ENCODE data around the gene LRFN4.

The LRFN4 gene

DNA sequence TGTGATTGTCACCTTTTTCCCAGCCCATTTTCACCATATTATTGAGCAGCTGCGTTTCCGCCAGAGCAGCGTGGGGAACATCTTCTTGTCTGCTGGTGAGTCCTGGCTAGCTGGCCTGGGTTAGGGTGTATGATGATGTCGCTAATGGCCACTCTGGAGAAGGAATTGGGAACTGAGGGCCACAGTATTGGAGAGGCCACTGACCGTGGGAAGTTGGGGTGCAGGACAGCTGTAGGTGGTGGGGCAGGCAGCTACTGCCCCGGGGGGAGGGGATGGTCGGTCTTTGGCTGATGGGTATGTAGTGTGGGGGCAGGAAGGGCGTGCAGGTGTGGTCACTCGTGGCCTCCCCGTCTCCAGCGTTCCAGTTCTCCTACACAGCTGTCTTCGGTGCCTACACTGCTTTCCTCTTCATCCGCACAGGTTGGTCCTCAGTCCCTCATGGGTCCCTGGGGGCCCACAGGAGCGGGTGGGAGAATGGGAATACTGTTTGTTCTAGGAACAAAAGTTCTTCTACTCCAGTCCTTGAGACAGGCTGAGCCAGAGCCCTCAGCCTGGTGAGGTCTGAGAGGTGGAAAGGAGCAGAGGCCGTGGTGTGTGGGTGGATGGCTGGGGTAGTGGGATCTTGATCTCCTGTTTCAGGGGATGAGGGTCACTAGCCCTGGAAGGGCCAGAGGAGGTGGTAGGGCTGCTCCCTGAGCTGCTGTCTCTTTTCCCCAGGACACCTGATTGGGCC is 11.6 kb upstream of the LRFN4 start:
- Histone ChIP-seq H3F3A (ENCODE audit: insufficient read depth, low read length) (peaks cover 6% of the 10 kb centered on the region; the same call in 1 of the 2 replicates), H3K4me1 (ENCODE audit: low read length) (peaks cover 13% of the 10 kb centered on the region), H3K36me3 (replicated peaks; ENCODE audit: insufficient read depth, low read length) (no peaks in the 10 kb centered on the region), H2AFZ (ENCODE audit: low read length) (no peak overlapping the region), H3K9me3 (replicated peaks; ENCODE audit: insufficient read depth, low read length) (no peaks in the 10 kb centered on the region), H3K27ac (ENCODE audit: low read length) (no peak overlapping the region), H3K4me2 (ENCODE audit: low read depth, low read length) (no peak overlapping the region), H3K9me2 (replicated peaks; ENCODE audit: insufficient read depth, low read length) (no peaks in the 10 kb centered on the region), H4K20me1 (ENCODE audit: insufficient read depth, low read length) (no peaks in the 10 kb centered on the region), H3K4me3 (ENCODE audit: low read length) (no peak overlapping the region), H3K79me2 (ENCODE audit: low read length) (peaks cover 52% of the 10 kb centered on the region), H3K9ac (ENCODE audit: low read length) (no peak overlapping the region), H3K27me3 (replicated peaks; ENCODE audit: insufficient read depth, low read length) (no peaks in the 10 kb centered on the region)
- no peak for DNase-seq
- TF ChIP-seq, protein P1, sequence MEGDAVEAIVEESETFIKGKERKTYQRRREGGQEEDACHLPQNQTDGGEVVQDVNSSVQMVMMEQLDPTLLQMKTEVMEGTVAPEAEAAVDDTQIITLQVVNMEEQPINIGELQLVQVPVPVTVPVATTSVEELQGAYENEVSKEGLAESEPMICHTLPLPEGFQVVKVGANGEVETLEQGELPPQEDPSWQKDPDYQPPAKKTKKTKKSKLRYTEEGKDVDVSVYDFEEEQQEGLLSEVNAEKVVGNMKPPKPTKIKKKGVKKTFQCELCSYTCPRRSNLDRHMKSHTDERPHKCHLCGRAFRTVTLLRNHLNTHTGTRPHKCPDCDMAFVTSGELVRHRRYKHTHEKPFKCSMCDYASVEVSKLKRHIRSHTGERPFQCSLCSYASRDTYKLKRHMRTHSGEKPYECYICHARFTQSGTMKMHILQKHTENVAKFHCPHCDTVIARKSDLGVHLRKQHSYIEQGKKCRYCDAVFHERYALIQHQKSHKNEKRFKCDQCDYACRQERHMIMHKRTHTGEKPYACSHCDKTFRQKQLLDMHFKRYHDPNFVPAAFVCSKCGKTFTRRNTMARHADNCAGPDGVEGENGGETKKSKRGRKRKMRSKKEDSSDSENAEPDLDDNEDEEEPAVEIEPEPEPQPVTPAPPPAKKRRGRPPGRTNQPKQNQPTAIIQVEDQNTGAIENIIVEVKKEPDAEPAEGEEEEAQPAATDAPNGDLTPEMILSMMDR (IDR thresholded peaks at IDR 0.05; ENCODE audit: low read length): no peak
- TF ChIP-seq EZH2phosphoT487 (IDR thresholded peaks at IDR 0.05; ENCODE audit: low read length) (no peak), EZH2 (optimal IDR thresholded peaks at IDR 0.05; ENCODE audit: low read depth, low read length) (no peak)

DNA sequence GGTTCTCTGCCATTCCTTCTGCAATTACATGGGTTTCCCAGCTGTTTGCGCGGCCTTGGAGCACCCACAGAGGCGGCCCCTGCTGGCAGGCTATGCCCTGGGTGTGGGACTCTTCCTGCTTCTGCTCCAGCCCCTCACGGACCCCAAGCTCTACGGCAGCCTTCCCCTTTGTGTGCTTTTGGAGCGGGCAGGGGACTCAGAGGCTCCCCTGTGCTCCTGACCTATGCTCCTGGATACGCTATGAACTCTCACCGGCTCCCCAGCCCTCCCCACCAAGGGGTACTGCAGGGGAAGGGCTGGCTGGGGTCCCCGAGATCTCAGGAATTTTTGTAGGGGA is 11.0 kb upstream of the LRFN4 start:
- H3K79me2 ChIP-seq (ENCODE audit: low read length): peaks cover 47% of the 10 kb centered on the region
- peaks cover 13% of the 10 kb centered on the region for H3K4me1 ChIP-seq (ENCODE audit: low read length)
- TF ChIP-seq EZH2phosphoT487 (IDR thresholded peaks at IDR 0.05; ENCODE audit: low read length): no peak
- TF ChIP-seq, protein P1 (IDR thresholded peaks at IDR 0.05; ENCODE audit: low read length): no peak
- no peak for TF ChIP-seq EZH2 (optimal IDR thresholded peaks at IDR 0.05; ENCODE audit: low read depth, low read length)
- H3K9me2 ChIP-seq (replicated peaks; ENCODE audit: insufficient read depth, low read length): no peaks in the 10 kb centered on the region
- no peak overlapping the region for H3K4me2 ChIP-seq (ENCODE audit: low read depth, low read length)
- H2AFZ ChIP-seq (ENCODE audit: low read length): no peak overlapping the region
- no peak overlapping the region for H3K9ac ChIP-seq (ENCODE audit: low read length)
- H3K4me3 ChIP-seq (ENCODE audit: low read length): no peak overlapping the region
- no peak overlapping the region for H3K27ac ChIP-seq (ENCODE audit: low read length)
- H3K27me3 ChIP-seq (replicated peaks; ENCODE audit: insufficient read depth, low read length): no peaks in the 10 kb centered on the region
- H4K20me1 ChIP-seq (ENCODE audit: insufficient read depth, low read length): no peaks in the 10 kb centered on the region
- no peaks in the 10 kb centered on the region for H3K9me3 ChIP-seq (replicated peaks; ENCODE audit: insufficient read depth, low read length)
- H3F3A ChIP-seq (ENCODE audit: insufficient read depth, low read length): peaks cover 6% of the 10 kb centered on the region; the same call in 1 of the 2 replicates
- DNase-seq: no peak
- no peaks in the 10 kb centered on the region for H3K36me3 ChIP-seq (replicated peaks; ENCODE audit: insufficient read depth, low read length)

DNA sequence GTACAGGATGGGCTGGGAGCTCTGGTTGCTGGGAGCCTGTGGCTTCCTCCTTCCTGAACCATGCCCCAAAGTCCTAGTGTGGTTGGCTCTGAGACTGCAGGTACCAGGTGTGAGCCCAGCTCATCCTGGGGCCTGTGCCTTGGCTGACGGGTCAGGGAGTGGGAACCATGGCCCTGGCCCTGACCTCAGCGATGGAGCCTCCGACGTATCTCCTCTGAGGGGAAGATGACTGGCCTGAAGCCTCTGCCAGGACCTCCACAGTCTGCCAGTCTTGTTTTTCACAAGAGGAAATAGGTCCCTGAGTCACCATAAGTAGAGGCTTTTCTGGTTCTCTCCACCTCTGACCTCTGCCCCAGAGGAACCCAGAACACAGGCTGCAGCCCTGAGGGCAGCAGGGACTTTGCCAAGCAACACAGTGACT is 10.2 kb upstream of the LRFN4 start:
- TF ChIP-seq, protein P1 (IDR thresholded peaks at IDR 0.05; ENCODE audit: low read length): no peak
- TF ChIP-seq EZH2 (optimal IDR thresholded peaks at IDR 0.05; ENCODE audit: low read depth, low read length) (no peak), EZH2phosphoT487 (IDR thresholded peaks at IDR 0.05; ENCODE audit: low read length) (no peak)
- Histone ChIP-seq H2AFZ (ENCODE audit: low read length) (no peak overlapping the region), H3K9ac (ENCODE audit: low read length) (no peak overlapping the region), H3K36me3 (replicated peaks; ENCODE audit: insufficient read depth, low read length) (no peaks in the 10 kb centered on the region), H3K27me3 (replicated peaks; ENCODE audit: insufficient read depth, low read length) (no peaks in the 10 kb centered on the region), H4K20me1 (ENCODE audit: insufficient read depth, low read length) (no peaks in the 10 kb centered on the region), H3K4me2 (ENCODE audit: low read depth, low read length) (no peak overlapping the region), H3K4me1 (ENCODE audit: low read length) (peaks cover 14% of the 10 kb centered on the region), H3K27ac (ENCODE audit: low read length) (no peak overlapping the region), H3F3A (ENCODE audit: insufficient read depth, low read length) (peaks cover 2% of the 10 kb centered on the region; the same call in 1 of the 2 replicates), H3K79me2 (ENCODE audit: low read length) (peaks cover 42% of the 10 kb centered on the region), H3K9me3 (replicated peaks; ENCODE audit: insufficient read depth, low read length) (no peaks in the 10 kb centered on the region), H3K4me3 (ENCODE audit: low read length) (no peak overlapping the region), H3K9me2 (replicated peaks; ENCODE audit: insufficient read depth, low read length) (no peaks in the 10 kb centered on the region)
- no peak for DNase-seq
